GM12874 (cell line): Measurements from ENCODE around the gene BCAM.

ENCODE experiments used
- CTCF ChIP-seq: IDR thresholded peaks from 2 replicates; pipeline ENCODE4 v1.5.1; 2011; ENCODE audit warnings: low read depth, mild to moderate bottlenecking, control low read depth, low read length, moderate library complexity; ENCODE audit not compliant: insufficient read depth

The BCAM gene

DNA sequence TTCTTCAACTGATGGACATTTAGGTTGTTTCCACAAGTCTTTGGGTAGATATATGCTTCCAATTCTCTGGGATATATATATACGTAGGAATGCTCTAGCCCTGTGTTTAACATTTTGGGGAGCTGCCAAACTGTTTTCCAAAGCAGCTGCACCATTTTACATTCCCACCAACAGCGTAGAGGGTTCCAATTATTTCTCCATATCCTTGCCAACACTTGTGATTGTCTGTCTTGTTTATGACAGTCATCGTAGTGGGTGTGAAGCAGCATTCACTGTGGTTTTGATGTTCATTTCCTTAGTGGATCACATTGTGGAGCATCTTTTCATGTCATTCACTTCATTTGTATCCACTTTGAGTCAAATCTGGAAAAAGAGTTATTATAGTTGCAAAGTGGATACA is 35.9 kb upstream of the BCAM start:
- TF ChIP-seq CTCF: no peak

- no peak for TF ChIP-seq CTCF
Observed at GRCh38 chr19:44775676-44776240, 33.1 kb upstream of the BCAM start.

DNA sequence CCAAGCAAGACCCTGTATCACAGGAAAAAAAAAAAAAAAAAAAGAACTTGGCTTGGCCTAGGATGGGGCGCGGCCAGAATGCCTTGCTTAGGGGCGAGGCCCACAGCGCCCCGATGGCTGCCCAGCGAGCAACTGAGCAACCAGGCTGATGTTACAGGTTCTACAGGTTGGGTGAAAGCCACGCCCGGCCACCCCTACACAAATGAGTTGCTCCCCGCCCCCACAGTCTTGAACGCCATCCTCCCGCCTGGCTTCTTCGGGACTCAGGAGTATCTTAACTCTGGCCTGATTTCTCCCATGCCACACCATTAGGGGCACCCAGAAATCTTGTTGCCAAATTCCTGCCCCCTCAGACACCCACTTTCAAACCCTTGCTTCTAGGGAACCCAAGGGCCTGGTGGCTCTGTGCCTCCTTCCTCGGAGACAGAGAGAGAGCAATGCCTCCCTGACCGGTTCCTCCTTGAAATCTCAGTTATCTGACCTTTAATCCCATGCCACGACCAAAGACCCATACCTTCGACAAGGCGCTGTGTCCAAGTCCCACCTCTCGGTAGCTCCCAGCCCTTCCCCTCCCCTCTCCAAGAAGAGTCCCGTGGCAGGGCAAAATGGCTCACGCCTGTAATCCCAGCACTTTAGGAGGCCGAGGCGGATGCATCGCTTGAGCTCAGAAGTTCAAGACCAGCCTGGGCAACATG is 32.4 kb upstream of the BCAM start:
- TF ChIP-seq CTCF: no peak

DNA sequence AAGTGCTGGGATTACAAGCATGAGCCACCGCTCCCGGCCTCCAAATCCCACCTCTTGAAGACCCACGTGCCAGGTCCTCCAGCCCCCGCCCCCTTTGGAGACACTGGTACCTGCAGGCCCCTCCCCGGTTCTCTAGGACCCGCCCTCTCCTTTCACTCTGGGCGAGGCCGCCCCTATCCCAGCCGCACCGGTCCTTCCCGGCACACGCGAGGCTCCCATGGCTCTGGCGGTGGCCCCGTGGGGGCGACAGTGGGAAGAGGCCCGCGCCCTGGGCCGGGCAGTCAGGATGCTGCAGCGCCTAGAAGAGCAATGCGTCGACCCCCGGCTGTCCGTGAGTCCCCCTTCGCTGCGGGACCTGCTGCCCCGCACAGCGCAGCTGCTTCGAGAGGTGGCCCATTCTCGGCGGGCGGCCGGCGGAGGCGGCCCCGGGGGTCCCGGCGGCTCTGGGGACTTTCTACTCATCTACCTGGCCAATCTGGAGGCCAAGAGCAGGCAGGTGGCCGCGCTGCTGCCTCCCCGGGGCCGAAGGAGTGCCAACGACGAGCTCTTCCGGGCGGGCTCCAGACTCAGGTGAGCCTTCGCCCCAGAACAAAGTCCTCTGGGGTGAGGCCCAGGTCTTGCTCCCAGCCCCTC is 31.1 kb upstream of the BCAM start, which contains the start of gene CBLC:
Gene CBLC, plus strand, starts transcription at position 176 of the 633 bp plus-strand sequence. Its CDS starts 42 bp downstream, at position 218.
- TF ChIP-seq CTCF: no peak

GRCh38 chr19:44779150-44779549 is 29.8 kb upstream of the BCAM start:
- no peak for TF ChIP-seq CTCF

- TF ChIP-seq CTCF: no peak
Observed at GRCh38 chr19:44782729-44783128, 26.2 kb upstream of the BCAM start.

- TF ChIP-seq CTCF: no peak
Observed at GRCh38 chr19:44783545-44783944, 25.4 kb upstream of the BCAM start.
